ENCODE results near the gene OPN1MW3. TPM values are rescaled to one million over a fixed set of nuclear protein-coding genes. Genes with fewer than 3 reads are reported as not detected.

OPN1MW3 gene
- total and polyA plus RNA-seq, 2 of the 4 experiments (the other 2 are of a cell fraction) = not detected

- Histone ChIP-seq H2BK15ac (ENCODE audit: low read depth, low read length) (no peak overlapping the region), H3K9ac (ENCODE audit: low read depth, low read length) (no peak overlapping the region), H4K8ac (ENCODE audit: low read depth in 2 of 2, low read length in 2 of 2) (no peak overlapping the region), H4K91ac (ENCODE audit: insufficient read depth, low read depth, low read length) (no peak overlapping the region), H3K36me3 (ENCODE audit: control insufficient read depth, insufficient read depth, low read length) (no peaks in the 10 kb centered on the region), H3K27me3 (ENCODE audit: control insufficient read depth, insufficient read depth, low read length) (peaks cover 41% of the 10 kb centered on the region), H3K9me3 (ENCODE audit: control insufficient read depth, insufficient read depth, low read length) (no peaks in the 10 kb centered on the region), H2AFZ (replicated peaks; ENCODE audit: low read length, poor library complexity) (no peak overlapping the region), H3K4me3 (ENCODE audit: insufficient read depth, low read depth, low read length) (no peak overlapping the region), H3K23ac (ENCODE audit: low read depth, low read length) (no peak overlapping the region), H3K14ac (replicated peaks; ENCODE audit: low read depth, low read length) (no peak overlapping the region), H2BK120ac (ENCODE audit: low read depth, low read length) (no peak overlapping the region), H3K4ac (ENCODE audit: low read depth, low read length) (no peak overlapping the region), H4K5ac (ENCODE audit: low read depth, low read length) (no peak overlapping the region), H2AK5ac (ENCODE audit: low read depth, low read length) (no peak overlapping the region), H2BK20ac (ENCODE audit: low read depth, low read length) (no peak overlapping the region), H3K79me1 (ENCODE audit: low read depth in 1 of 2, low read length in 2 of 2) (no peaks in the 10 kb centered on the region), H3K18ac (ENCODE audit: low read depth, low read length) (no peak overlapping the region), H3K9me1 (ENCODE audit: insufficient read depth, low read length) (no peaks in the 10 kb centered on the region), H3K4me2 (ENCODE audit: low read depth, low read length) (no peak overlapping the region), H3K4me1 (ENCODE audit: control insufficient read depth, insufficient read depth, low read length) (peaks cover 3% of the 10 kb centered on the region; the same call in 1 of the 2 replicates), H2AK9ac (replicated peaks; ENCODE audit: low read depth, low read length, poor library complexity) (no peak overlapping the region), H2BK5ac (ENCODE audit: low read depth, low read length, poor library complexity, severe bottlenecking) (no peak overlapping the region), H3K56ac (ENCODE audit: extremely low read depth, insufficient read depth, low read length) (no peak overlapping the region), H3K27ac (ENCODE audit: insufficient read depth, low read length) (no peak overlapping the region), H4K20me1 (ENCODE audit: insufficient read depth, low read length) (no peaks in the 10 kb centered on the region)
- BruUV-seq (replicated peaks) = no TSS peak
- in situ Hi-C loops (cut with MboI; ENCODE audit: low sequenced_read_pairs) = no loop called here
- intact Hi-C loops (cut with micrococcal nuclease) = no loop called here
- no peak for ATAC-seq (ENCODE audit: low read depth)
- CTCF ChIA-PET = no interaction called here
- no peak for DNase-seq
- TF ChIP-seq NFE2L2 (IDR thresholded peaks at IDR 0.05; ENCODE audit: low read depth, low read length) (no peak), SMC3 (IDR thresholded peaks at IDR 0.05; ENCODE audit: low read depth, low read length) (no peak)
- POLR2A ChIA-PET (ENCODE audit: unreplicated experiment) = no interaction called here
- 79% methylated on average over 6 of the region's 11 CpGs; no CpG with 5 or more reads in 1 of the 2 experiments for WGBS, 2 experiments (ENCODE audit: extremely low coverage in 2 of 2, insufficient read length in 1 of 2)
- dilution Hi-C loops (cut with HindIII; ENCODE audit: low sequenced_read_pairs, unreplicated experiment) = no loop called here
Observed at GRCh38 chrX:154320406-154320805, 63.0 kb downstream of the OPN1MW3 start.

Other genes with a start within 250 kb of the OPN1MW3 start
- gene IRAK1, start 237.7 kb upstream of the OPN1MW3 start, total RNA-seq (2012; rRNA removed) = 31.9 and 33.3 TPM in 2 replicates
- 50.2 and 61.9 TPM in 2 replicates for gene IRAK1, start 237.7 kb upstream of the OPN1MW3 start, polyA plus RNA-seq (2012; rRNA removed)
- gene MECP2, start 159.9 kb upstream of the OPN1MW3 start, total RNA-seq (2012; rRNA removed) = 8.4 and 10.8 TPM in 2 replicates
- 9.7 and 10.1 TPM in 2 replicates for gene MECP2, start 159.9 kb upstream of the OPN1MW3 start, polyA plus RNA-seq (2012; rRNA removed)
- not detected in 2 replicates for gene OPN1LW, start 113.3 kb upstream of the OPN1MW3 start, total RNA-seq (2012; rRNA removed)
- not detected in 2 replicates for gene OPN1LW, start 113.3 kb upstream of the OPN1MW3 start, polyA plus RNA-seq (2012; rRNA removed)
- gene OPN1MW, start 75.0 kb upstream of the OPN1MW3 start, total RNA-seq (2012; rRNA removed) = not detected in 2 replicates
- not detected in 2 replicates for gene OPN1MW, start 75.0 kb upstream of the OPN1MW3 start, polyA plus RNA-seq (2012; rRNA removed)
- gene OPN1MW2, start 37.8 kb upstream of the OPN1MW3 start, total RNA-seq (2012; rRNA removed) = not detected in 2 replicates
- not detected in 2 replicates for gene OPN1MW2, start 37.8 kb upstream of the OPN1MW3 start, polyA plus RNA-seq (2012; rRNA removed)
- gene TEX28, start 37.5 kb downstream of the OPN1MW3 start, total RNA-seq (2012; rRNA removed) = not detected in 2 replicates
- gene TEX28, start 37.5 kb downstream of the OPN1MW3 start, polyA plus RNA-seq (2012; rRNA removed) = not detected in 2 replicates
- gene TKTL1, start 38.2 kb downstream of the OPN1MW3 start, total RNA-seq (2012; rRNA removed) = not detected in 2 replicates
- not detected in 2 replicates for gene TKTL1, start 38.2 kb downstream of the OPN1MW3 start, polyA plus RNA-seq (2012; rRNA removed)
- gene FLNA, start 117.1 kb downstream of the OPN1MW3 start, total RNA-seq (2012; rRNA removed) = 1,356 and 1,443 TPM in 2 replicates
- gene FLNA, start 117.1 kb downstream of the OPN1MW3 start, polyA plus RNA-seq (2012; rRNA removed) = 1,357 and 1,435 TPM in 2 replicates
- gene EMD, start 121.7 kb downstream of the OPN1MW3 start, total RNA-seq (2012; rRNA removed) = 9.9 and 11.4 TPM in 2 replicates
- 68.8 and 80.6 TPM in 2 replicates for gene EMD, start 121.7 kb downstream of the OPN1MW3 start, polyA plus RNA-seq (2012; rRNA removed)
- gene RPL10, start 140.8 kb downstream of the OPN1MW3 start, total RNA-seq (2012; rRNA removed) = 1,582 and 1,900 TPM in 2 replicates
- gene RPL10, start 140.8 kb downstream of the OPN1MW3 start, polyA plus RNA-seq (2012; rRNA removed) = 4,696 and 7,467 TPM in 2 replicates
- gene DNASE1L1, start 151.7 kb downstream of the OPN1MW3 start, total RNA-seq (2012; rRNA removed) = 42.5 and 51.4 TPM in 2 replicates
- gene DNASE1L1, start 151.7 kb downstream of the OPN1MW3 start, polyA plus RNA-seq (2012; rRNA removed) = 54.7 and 55.5 TPM in 2 replicates
- 4.4 and 4.8 TPM in 2 replicates for gene TAFAZZIN, start 154.0 kb downstream of the OPN1MW3 start, total RNA-seq (2012; rRNA removed)
- 24.4 and 26.6 TPM in 2 replicates for gene TAFAZZIN, start 154.0 kb downstream of the OPN1MW3 start, polyA plus RNA-seq (2012; rRNA removed)
- gene ATP6AP1, start 171.1 kb downstream of the OPN1MW3 start, total RNA-seq (2012; rRNA removed) = 13.8 and 13.9 TPM in 2 replicates
- 96.7 and 98.4 TPM in 2 replicates for gene ATP6AP1, start 171.1 kb downstream of the OPN1MW3 start, polyA plus RNA-seq (2012; rRNA removed)
- 113 and 117 TPM in 2 replicates for gene GDI1, start 179.6 kb downstream of the OPN1MW3 start, total RNA-seq (2012; rRNA removed)
- gene GDI1, start 179.6 kb downstream of the OPN1MW3 start, polyA plus RNA-seq (2012; rRNA removed) = 291 and 331 TPM in 2 replicates
- gene FAM50A, start 186.6 kb downstream of the OPN1MW3 start, total RNA-seq (2012; rRNA removed) = 46.4 and 65.5 TPM in 2 replicates
- gene FAM50A, start 186.6 kb downstream of the OPN1MW3 start, polyA plus RNA-seq (2012; rRNA removed) = 107 and 119 TPM in 2 replicates
- 4.3 and 8.1 TPM in 2 replicates for gene PLXNA3, start 200.7 kb downstream of the OPN1MW3 start, total RNA-seq (2012; rRNA removed)
- 111 and 126 TPM in 2 replicates for gene PLXNA3, start 200.7 kb downstream of the OPN1MW3 start, polyA plus RNA-seq (2012; rRNA removed)
- 3.6 and 6.4 TPM in 2 replicates for gene LAGE3, start 221.7 kb downstream of the OPN1MW3 start, total RNA-seq (2012; rRNA removed)
- 14.8 and 17.6 TPM in 2 replicates for gene LAGE3, start 221.7 kb downstream of the OPN1MW3 start, polyA plus RNA-seq (2012; rRNA removed)
- gene UBL4A, start 229.0 kb downstream of the OPN1MW3 start, total RNA-seq (2012; rRNA removed) = 21.4 and 28.3 TPM in 2 replicates
- 22.2 and 24.6 TPM in 2 replicates for gene UBL4A, start 229.0 kb downstream of the OPN1MW3 start, polyA plus RNA-seq (2012; rRNA removed)
- gene SLC10A3, start 233.0 kb downstream of the OPN1MW3 start, total RNA-seq (2012; rRNA removed) = 15.2 and 16.1 TPM in 2 replicates
- gene SLC10A3, start 233.0 kb downstream of the OPN1MW3 start, polyA plus RNA-seq (2012; rRNA removed) = 24.6 and 26.9 TPM in 2 replicates

Data from IMR-90 (cell line).